ENCODE results near the gene TCEA2. TPM values are rescaled to one million over a fixed set of nuclear protein-coding genes. Genes with fewer than 3 reads are reported as not detected.
"Not testable (repeated sequence)": the region's sequence is repeated elsewhere in the genome, so short reads cannot be mapped to it uniquely, and the experiment has no call there.

Gene TCEA2
- total RNA-seq, 1 donor from 2014 or later, result 81.3 TPM

DNA sequence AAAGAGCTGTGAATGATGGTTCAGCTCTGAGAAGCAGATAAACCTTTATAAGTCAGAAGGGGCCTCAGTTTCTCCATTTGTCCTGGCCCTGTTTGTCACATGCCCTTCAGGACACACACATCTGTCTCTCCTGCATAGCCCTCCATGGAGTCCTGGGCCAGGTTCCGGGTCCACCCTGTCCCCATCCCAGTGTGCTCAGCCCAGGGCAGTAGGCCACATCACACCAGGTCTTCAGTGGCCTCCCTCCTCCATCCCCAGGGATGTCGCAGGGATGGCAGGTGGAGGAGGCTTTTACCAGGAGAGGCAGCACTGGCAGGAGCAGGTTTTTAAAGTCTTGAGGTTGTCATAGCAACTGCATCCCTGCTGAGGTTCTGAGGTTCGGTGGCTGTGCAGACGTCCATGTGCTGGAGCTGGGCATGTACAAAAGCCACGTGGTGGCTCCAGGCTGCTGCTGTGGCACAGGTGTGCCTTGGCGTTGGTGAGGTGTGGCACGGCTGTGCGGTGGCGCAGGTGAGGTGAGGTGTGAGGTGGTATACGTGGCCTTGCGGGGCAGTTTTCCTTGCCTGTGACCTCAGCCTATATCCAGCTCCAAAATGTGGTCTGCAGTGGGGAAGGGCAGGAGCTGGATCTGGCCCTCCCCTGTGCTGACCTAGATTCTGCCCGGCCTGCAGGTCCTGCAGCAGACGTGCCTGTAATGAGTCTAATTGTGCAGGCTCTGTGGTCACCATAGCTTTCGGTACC is 52.3 kb downstream of the TCEA2 start:
- TF ChIP-seq, protein P1, sequence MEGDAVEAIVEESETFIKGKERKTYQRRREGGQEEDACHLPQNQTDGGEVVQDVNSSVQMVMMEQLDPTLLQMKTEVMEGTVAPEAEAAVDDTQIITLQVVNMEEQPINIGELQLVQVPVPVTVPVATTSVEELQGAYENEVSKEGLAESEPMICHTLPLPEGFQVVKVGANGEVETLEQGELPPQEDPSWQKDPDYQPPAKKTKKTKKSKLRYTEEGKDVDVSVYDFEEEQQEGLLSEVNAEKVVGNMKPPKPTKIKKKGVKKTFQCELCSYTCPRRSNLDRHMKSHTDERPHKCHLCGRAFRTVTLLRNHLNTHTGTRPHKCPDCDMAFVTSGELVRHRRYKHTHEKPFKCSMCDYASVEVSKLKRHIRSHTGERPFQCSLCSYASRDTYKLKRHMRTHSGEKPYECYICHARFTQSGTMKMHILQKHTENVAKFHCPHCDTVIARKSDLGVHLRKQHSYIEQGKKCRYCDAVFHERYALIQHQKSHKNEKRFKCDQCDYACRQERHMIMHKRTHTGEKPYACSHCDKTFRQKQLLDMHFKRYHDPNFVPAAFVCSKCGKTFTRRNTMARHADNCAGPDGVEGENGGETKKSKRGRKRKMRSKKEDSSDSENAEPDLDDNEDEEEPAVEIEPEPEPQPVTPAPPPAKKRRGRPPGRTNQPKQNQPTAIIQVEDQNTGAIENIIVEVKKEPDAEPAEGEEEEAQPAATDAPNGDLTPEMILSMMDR (IDR thresholded peaks at IDR 0.05; ENCODE audit: unreplicated experiment), result no peak
- no peaks in the 10 kb centered on the region for H3K9me3 Mint-ChIP-seq

DNA sequence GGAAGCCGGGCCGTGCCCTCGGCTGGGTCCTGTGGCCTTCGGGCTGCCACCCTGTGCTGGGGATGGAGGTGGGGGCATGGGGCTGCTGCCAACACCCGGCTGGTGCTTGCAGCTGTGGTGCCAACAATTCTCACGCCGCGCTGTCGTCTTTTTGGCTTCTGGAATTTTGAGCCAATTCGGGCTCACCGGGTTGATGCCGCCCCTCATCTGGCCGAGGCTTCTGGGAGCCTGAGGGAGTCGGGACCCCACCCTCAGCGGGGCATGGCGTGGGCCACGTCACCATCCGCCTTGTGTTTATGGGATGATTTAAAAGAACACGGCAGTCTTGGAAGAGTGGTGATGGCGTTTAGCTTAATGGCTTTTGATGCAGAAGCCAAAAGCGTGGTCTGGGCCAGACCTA is 53.0 kb downstream of the TCEA2 start:
- TF ChIP-seq, protein P1 (IDR thresholded peaks at IDR 0.05; ENCODE audit: unreplicated experiment), result no peak
- H3K27me3 Mint-ChIP-seq (ENCODE audit: low read depth), result peaks cover 7% of the 10 kb centered on the region
- peaks cover 5% of the 10 kb centered on the region for H3K4me1 Mint-ChIP-seq
- H3K27ac Mint-ChIP-seq, result no peak overlapping the region
- peak in 1 of 2 experiments; percentile 34 for DNase-seq (ENCODE audit: low spot score in 2 of 2, unreplicated experiment in 2 of 2)
- no peaks in the 10 kb centered on the region for H3K9me3 Mint-ChIP-seq
- no peak overlapping the region for H3K4me3 Mint-ChIP-seq
- H3K36me3 Mint-ChIP-seq, result no peaks in the 10 kb centered on the region

More for the DNA sequence above, 52.3 kb downstream of the TCEA2 start:
- Mint-ChIP-seq H3K36me3 (no peaks in the 10 kb centered on the region), H3K4me1 (peaks cover 5% of the 10 kb centered on the region), H3K4me3 (no peak overlapping the region), H3K27me3 (ENCODE audit: low read depth) (peaks cover 2% of the 10 kb centered on the region), H3K27ac (no peak overlapping the region)
- DNase-seq (ENCODE audit: low spot score in 2 of 2, unreplicated experiment in 2 of 2), result peak in 1 of 2 experiments; percentile 27

DNA sequence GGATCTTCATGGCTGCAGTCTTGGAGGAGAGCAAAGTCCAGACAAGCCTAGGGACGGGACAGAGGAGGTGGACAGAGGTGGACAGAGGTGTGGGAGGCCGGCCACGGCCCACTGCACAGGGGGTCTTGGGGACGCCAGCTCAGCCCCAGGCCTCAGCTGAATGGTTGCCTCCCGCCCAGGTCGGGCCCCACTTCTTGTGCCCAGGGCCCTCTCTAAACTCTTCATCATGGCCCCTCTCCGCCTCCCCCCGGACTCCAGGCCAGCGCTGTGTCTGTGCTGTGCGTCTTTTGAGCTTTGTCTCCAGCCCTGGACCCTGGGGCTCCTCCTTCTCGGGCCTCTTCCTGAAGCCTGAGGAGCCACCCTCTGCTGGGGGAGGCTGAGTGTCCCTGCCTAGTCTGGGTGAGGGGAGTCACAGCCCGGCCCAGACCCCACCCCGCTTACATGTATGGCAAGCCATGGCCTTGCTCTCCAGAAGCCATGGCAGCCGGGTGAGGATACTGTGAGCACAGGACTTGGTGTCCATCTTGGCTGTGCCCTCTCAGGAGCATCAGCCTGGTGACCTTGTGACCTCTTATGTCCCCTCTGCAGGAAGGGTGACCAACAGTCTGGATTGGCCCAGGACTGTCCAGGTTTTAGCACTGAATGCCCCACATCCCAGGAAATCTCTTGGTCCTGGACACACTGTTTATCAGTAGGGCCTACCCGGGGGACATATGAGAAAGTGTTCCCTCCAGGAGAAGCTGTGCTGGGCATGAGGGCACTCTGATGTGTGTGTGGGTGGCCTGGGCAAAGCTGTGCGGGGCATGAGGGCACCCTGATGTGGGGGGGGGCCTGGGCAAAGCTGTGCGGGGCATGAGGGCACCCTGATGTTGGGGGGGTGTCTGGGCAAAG is 53.8 kb downstream of the TCEA2 start:
- Mint-ChIP-seq H3K27ac (no peak overlapping the region), H3K4me1 (peaks cover 5% of the 10 kb centered on the region), H3K36me3 (no peaks in the 10 kb centered on the region), H3K27me3 (ENCODE audit: low read depth) (peaks cover 14% of the 10 kb centered on the region), H3K4me3 (no peak overlapping the region), H3K9me3 (no peaks in the 10 kb centered on the region)
- DNase-seq (ENCODE audit: low spot score in 2 of 2, unreplicated experiment in 2 of 2), result peak in 1 of 2 experiments; percentile 4
- TF ChIP-seq, protein P1 (IDR thresholded peaks at IDR 0.05; ENCODE audit: unreplicated experiment), result no peak

DNA sequence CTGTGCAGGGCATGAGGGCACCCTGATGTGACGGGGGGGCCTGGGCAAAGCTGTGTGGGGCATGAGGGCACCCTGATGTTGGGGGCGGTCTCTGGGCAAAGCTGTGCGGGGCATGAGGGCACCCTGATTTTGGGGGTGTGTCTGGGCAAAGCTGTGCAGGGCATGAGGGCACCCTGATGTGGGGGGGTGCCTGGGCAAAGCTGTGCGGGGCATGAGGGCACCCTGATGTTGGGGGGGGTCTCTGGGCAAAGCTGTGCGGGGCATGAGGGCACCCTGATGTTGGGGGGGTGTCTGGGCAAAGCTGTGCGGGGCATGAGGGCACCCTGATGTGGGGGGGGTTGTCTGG is 54.4 kb downstream of the TCEA2 start:
- not testable (repeated sequence) for H3K4me1 Mint-ChIP-seq; H3K27ac Mint-ChIP-seq; H3K4me3 Mint-ChIP-seq; DNase-seq (ENCODE audit: low spot score in 2 of 2, unreplicated experiment in 2 of 2); H3K9me3 Mint-ChIP-seq; H3K36me3 Mint-ChIP-seq
- peaks cover 21% of the 10 kb centered on the region for H3K27me3 Mint-ChIP-seq (ENCODE audit: low read depth)

DNA sequence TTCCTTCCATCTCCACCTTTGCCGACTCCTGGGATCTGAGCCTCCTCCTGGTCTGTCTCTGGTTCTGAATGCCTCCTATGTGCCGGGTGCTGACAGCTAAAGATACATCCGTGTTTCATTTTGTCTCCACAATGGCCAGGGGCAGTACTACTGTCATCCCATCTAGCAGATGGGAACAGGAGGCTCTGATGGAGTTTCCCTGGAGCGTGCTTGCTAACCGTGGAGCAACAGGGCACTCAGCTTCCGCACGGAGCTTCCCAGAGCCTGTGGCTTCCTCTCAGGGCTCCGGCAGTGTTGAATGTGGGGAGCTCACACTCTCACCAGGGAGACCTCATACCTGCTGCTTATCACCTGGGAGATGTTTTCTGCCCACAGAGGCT is 56.3 kb downstream of the TCEA2 start:
- H3K27ac Mint-ChIP-seq, result no peak overlapping the region
- no peaks in the 10 kb centered on the region for H3K9me3 Mint-ChIP-seq
- peaks cover 5% of the 10 kb centered on the region for H3K4me1 Mint-ChIP-seq
- H3K27me3 Mint-ChIP-seq (ENCODE audit: low read depth), result peaks cover 37% of the 10 kb centered on the region
- H3K36me3 Mint-ChIP-seq, result no peaks in the 10 kb centered on the region
- DNase-seq (ENCODE audit: low spot score in 2 of 2, unreplicated experiment in 2 of 2), result peak; percentile 5 to 26
- H3K4me3 Mint-ChIP-seq, result no peak overlapping the region
- TF ChIP-seq, protein P1 (IDR thresholded peaks at IDR 0.05; ENCODE audit: unreplicated experiment), result no peak
